SK-N-SH (cell line): ENCODE measurements around the gene ABHD13. TPM values are rescaled to one million over a fixed set of nuclear protein-coding genes. Genes with fewer than 3 reads are reported as not detected.
"Not testable (repeated sequence)": the region's sequence is repeated elsewhere in the genome, so short reads cannot be mapped to it uniquely, and the experiment has no call there.

ENCODE experiments used
- CTCF ChIA-PET: fragments of 300-600, 350-600 bp; formaldehyde crosslinking; extraction: SDS; loops from one replicate; lab custom pipeline; 2021; lab: Yijun Ruan, JAX
- POLR2A ChIA-PET: fragments of 350-600 bp; sonication (Branson Sonifier 250); formaldehyde crosslinking; extraction: SDS; loops from one replicate; lab custom pipeline; 2020; ENCODE audit warnings: antibody characterized with exemption, inconsistent platforms; lab: Yijun Ruan, JAX
- DNase-seq: peaks from one replicate; pipeline ENCODE4 v3.0.0; 2012
- H2AFZ ChIP-seq: fragments of 200-600 bp; sonication (generic); 2 replicates; pipeline ENCODE4 v1.8.1; 2016; ENCODE audit warnings: antibody characterized with exemption, mild to moderate bottlenecking, low read depth
- H3F3A ChIP-seq: fragments of 200-600 bp; sonication (generic); replicated peaks from 2 replicates; pipeline ENCODE3; 2016; ENCODE audit warnings: antibody characterized with exemption, mild to moderate bottlenecking; ENCODE audit not compliant: insufficient read depth
- H3K27ac ChIP-seq, 2 experiments: fragments of 200-500 bp in 1 of 2; fragments of 200-600 bp in 1 of 2; sonication (Bioruptor generic) in 1 of 2; sonication (generic), shearing (Covaris generic) in 1 of 2; 2 replicates each; pipeline versions ENCODE4 v1.5.1 to v1.6.1; 2014 to 2016; ENCODE audit warnings: low read depth in 2 of 2, inconsistent platforms in 1 of 2, low read length in 1 of 2, mild to moderate bottlenecking in 1 of 2, mixed read lengths in 1 of 2
- H3K27me3 ChIP-seq: fragments of 200-600 bp; sonication (generic), shearing (Covaris generic); 2 replicates; pipeline ENCODE4 v1.6.1; 2016; ENCODE audit warnings: mixed run types; ENCODE audit not compliant: insufficient read depth
- H3K36me3 ChIP-seq, 2 experiments: fragments of 200-500 bp in 1 of 2; fragments of 200-600 bp in 1 of 2; sonication (Bioruptor generic) in 1 of 2; sonication (generic) in 1 of 2; replicated peaks in 1 of 2; 2 replicates each; pipeline versions ENCODE3 to v1.5.1; 2014 to 2016; ENCODE audit warnings: low read length in 1 of 2, mild to moderate bottlenecking in 1 of 2; ENCODE audit not compliant: insufficient read depth in 2 of 2, control insufficient read depth in 1 of 2
- H3K4me1 ChIP-seq, 2 experiments: fragments of 200-500 bp in 1 of 2; fragments of 200-600 bp in 1 of 2; sonication (Bioruptor generic) in 1 of 2; sonication (generic), shearing (Covaris generic) in 1 of 2; 2 replicates each; pipeline versions ENCODE4 v1.5.1 to v1.6.1; 2014 to 2016; ENCODE audit warnings: low read depth in 1 of 2, low read length in 1 of 2, mixed run types in 1 of 2; ENCODE audit not compliant: insufficient read depth in 2 of 2, control insufficient read depth in 1 of 2
- H3K4me2 ChIP-seq: fragments of 200-600 bp; sonication (generic), shearing (Covaris generic); 2 replicates; pipeline ENCODE4 v1.6.1; 2017; ENCODE audit warnings: mixed run types
- H3K4me3 ChIP-seq, 2 experiments: fragments of 200-500 bp in 1 of 2; fragments of 200-600 bp in 1 of 2; sonication (Bioruptor generic) in 1 of 2; sonication (generic), shearing (Covaris generic) in 1 of 2; 2 replicates each; pipeline versions ENCODE4 v1.5.1 to v1.8.1; 2014 to 2016; ENCODE audit warnings: low read depth in 2 of 2, inconsistent platforms in 1 of 2, low read length in 1 of 2, mild to moderate bottlenecking in 1 of 2, mixed read lengths in 1 of 2, moderate library complexity in 1 of 2
- H3K79me2 ChIP-seq: fragments of 200-600 bp; sonication (generic); 2 replicates; pipeline ENCODE4 v1.8.1; 2017; ENCODE audit warnings: mild to moderate bottlenecking; ENCODE audit not compliant: insufficient read depth
- H3K9ac ChIP-seq: fragments of 200-600 bp; sonication (generic); 2 replicates; pipeline ENCODE4 v1.6.1; 2017; ENCODE audit warnings: mixed run types
- H3K9me2 ChIP-seq: fragments of 200-600 bp; sonication (generic); 2 replicates; pipeline ENCODE4 v1.6.1; 2017; ENCODE audit warnings: mixed run types
- H3K9me3 ChIP-seq: fragments of 200-600 bp; sonication (generic); 2 replicates; pipeline ENCODE4 v1.6.1; 2017; ENCODE audit warnings: mixed run types, mild to moderate bottlenecking, moderate library complexity
- H4K20me1 ChIP-seq: fragments of 200-600 bp; sonication (generic); 2 replicates; pipeline ENCODE4 v1.6.1; 2017; ENCODE audit warnings: mild to moderate bottlenecking, mixed run types; ENCODE audit not compliant: insufficient read depth
- CHD2 ChIP-seq: fragments of 150-350 bp; IDR thresholded peaks from 2 replicates; pipeline ENCODE4 v1.6.1; 2018; ENCODE audit warnings: low read length; ENCODE audit not compliant: partially characterized antibody
- EZH2phosphoT487 ChIP-seq: fragments of 200-600 bp; sonication (generic); IDR thresholded peaks from 2 replicates; pipeline ENCODE4 v1.6.1; 2017; ENCODE audit warnings: low read depth, mixed run types, mild to moderate bottlenecking, antibody characterized with exemption, moderate library complexity, borderline replicate concordance
- GABPA ChIP-seq: IDR thresholded peaks from 2 replicates; pipeline ENCODE4 v1.4.0; 2012; ENCODE audit warnings: low read depth, mild to moderate bottlenecking
- GATA2 ChIP-seq: sonication (generic); formaldehyde crosslinking; IDR thresholded peaks from 2 replicates; pipeline ENCODE4 v1.5.0; 2020; ENCODE audit warnings: mild to moderate bottlenecking, missing genetic modification reagents
- JUND ChIP-seq: IDR thresholded peaks from 2 replicates; pipeline ENCODE4 v1.4.0; 2012
- MAX ChIP-seq: IDR thresholded peaks from 2 replicates; pipeline ENCODE4 v1.4.0; 2012; ENCODE audit warnings: low read depth
- MEF2A ChIP-seq: IDR thresholded peaks from 2 replicates; pipeline ENCODE4 v1.4.0; 2012; ENCODE audit warnings: low read depth, borderline replicate concordance
- MXI1 ChIP-seq: IDR thresholded peaks from 2 replicates; pipeline ENCODE4 v1.6.1; 2012; ENCODE audit warnings: mild to moderate bottlenecking, low read depth, low read length, improper control_type of control experiment
- PBX3 ChIP-seq: IDR thresholded peaks from 2 replicates; pipeline ENCODE4; 2012
- RAD21 ChIP-seq: IDR thresholded peaks from 2 replicates; pipeline ENCODE4 v1.6.1; 2012; ENCODE audit warnings: mild to moderate bottlenecking, low read length
- RCOR1 ChIP-seq: fragments of 150-350 bp; IDR thresholded peaks from 2 replicates; pipeline ENCODE4 v1.6.1; 2017; ENCODE audit warnings: antibody characterized with exemption, low read length
- RFX5 ChIP-seq: IDR thresholded peaks from 2 replicates; pipeline ENCODE4 v1.6.1; 2012; ENCODE audit warnings: mild to moderate bottlenecking, improper control_type of control experiment, low read length
- RXRA ChIP-seq: IDR thresholded peaks from 2 replicates; pipeline ENCODE4 v1.4.0; 2012; ENCODE audit warnings: low read depth, mild to moderate bottlenecking, borderline replicate concordance
- SIN3A ChIP-seq: IDR thresholded peaks from 2 replicates; pipeline ENCODE4 v1.6.1; 2012; ENCODE audit warnings: low read depth, mild to moderate bottlenecking, low read length, moderate library complexity, borderline replicate concordance
- SMC3 ChIP-seq: IDR thresholded peaks from 2 replicates; pipeline ENCODE4 v1.6.1; 2012; ENCODE audit warnings: low read depth, low read length, improper control_type of control experiment
- TEAD4 ChIP-seq: IDR thresholded peaks from 2 replicates; pipeline ENCODE4 v1.4.0; 2012; ENCODE audit warnings: mild to moderate bottlenecking, borderline replicate concordance; ENCODE audit not compliant: insufficient read depth
- USF1 ChIP-seq: IDR thresholded peaks from 2 replicates; pipeline ENCODE4 v1.4.0; 2012; ENCODE audit warnings: low read depth, borderline replicate concordance
- USF2 ChIP-seq: fragments of 150-350 bp; IDR thresholded peaks from 2 replicates; pipeline ENCODE4 v1.6.1; 2017; ENCODE audit warnings: antibody characterized with exemption, low read length, low read depth, borderline replicate concordance
- YY1 ChIP-seq: IDR thresholded peaks from 2 replicates; pipeline ENCODE4 v1.4.0; 2012; ENCODE audit warnings: low read depth, mild to moderate bottlenecking
- WGBS: methylation state at CpG from one replicate; pipeline ENCODE4 v1.1.6; 2017; ENCODE audit warnings: low lambda C conversion rate; 5-methylcytosine and 5-hydroxymethylcytosine counted together
- polyA plus RNA-seq, 3 experiments: library from polyadenylated mRNA; depleted of rRNA; stranded (reverse); fragments of >200 nt; gene quantifications; 2 replicates each; pipeline ENCODE4 v1.2.3, GENCODE V29; 2012

Gene ABHD13
- polyA plus RNA-seq, 1 of the 3 experiments (the other 2 are of a cell fraction), result 2.9 TPM

- POLR2A ChIA-PET, result no interaction called here
- H3F3A ChIP-seq, result no peaks in the 10 kb centered on the region
- H3K9ac ChIP-seq, result no peak overlapping the region
- 79% methylated on average over 4 of the region's 4 CpGs for WGBS
- no peak overlapping the region for H3K4me2 ChIP-seq
- DNase-seq, result no peak
- no peaks in the 10 kb centered on the region for H3K27me3 ChIP-seq
- H3K4me1 ChIP-seq, result peaks cover 0 to 7% of the 10 kb centered on the region in 2 experiments; a peak in 2 of 4 replicates
- no peaks in the 10 kb centered on the region for H3K36me3 ChIP-seq
- H4K20me1 ChIP-seq, result no peaks in the 10 kb centered on the region
- H3K27ac ChIP-seq, result no peak overlapping the region
- H3K79me2 ChIP-seq, result no peaks in the 10 kb centered on the region
- no peaks in the 10 kb centered on the region for H3K9me2 ChIP-seq
- H3K9me3 ChIP-seq, result no peaks in the 10 kb centered on the region
- H2AFZ ChIP-seq, result no peak overlapping the region
- CTCF ChIA-PET, result no interaction called here
- H3K4me3 ChIP-seq, result no peak overlapping the region
- TF ChIP-seq GATA2 (CRISPR knock-in tag), result no peak
- TF ChIP-seq CHD2, result no peak
- no peak for TF ChIP-seq SMC3
- no peak for TF ChIP-seq TEAD4
- TF ChIP-seq RFX5, result no peak
- no peak for TF ChIP-seq MXI1
Observed at GRCh38 chr13:108267347-108267746, 49.2 kb downstream of the ABHD13 start.

GRCh38 chr13:108267855-108268254 is 49.7 kb downstream of the ABHD13 start:
- H3F3A ChIP-seq, H3K36me3 ChIP-seq, DNase-seq, H3K9ac ChIP-seq, H3K4me2 ChIP-seq, H3K4me1 ChIP-seq, POLR2A ChIA-PET, H3K9me3 ChIP-seq, H4K20me1 ChIP-seq, H3K79me2 ChIP-seq, CTCF ChIA-PET, H3K27ac ChIP-seq, H2AFZ ChIP-seq, H3K4me3 ChIP-seq, H3K27me3 ChIP-seq, H3K9me2 ChIP-seq: not testable (repeated sequence)
- 84% methylated on average over 3 of the region's 3 CpGs for WGBS

GRCh38 chr13:108268466-108269112 is 50.4 kb downstream of the ABHD13 start:
- POLR2A ChIA-PET, result no interaction called here
- TF ChIP-seq RCOR1 (no peak), EZH2phosphoT487 (no peak), MXI1 (no peak), YY1 (no peak), GATA2 (CRISPR knock-in tag) (no peak), MAX (no peak), JUND (no peak), SIN3A (no peak), MEF2A (no peak), RAD21 (no peak), RXRA (no peak), GABPA (no peak), USF1 (no peak), CHD2 (no peak), USF2 (no peak), PBX3 (no peak)

More at GRCh38 chr13:108268466-108269112, 50.4 kb downstream of the ABHD13 start:
- Histone ChIP-seq H2AFZ (no peak overlapping the region), H3K27me3 (no peaks in the 10 kb centered on the region), H3K79me2 (no peaks in the 10 kb centered on the region), H3F3A (no peaks in the 10 kb centered on the region), H3K27ac (no peak overlapping the region), H3K4me1 (peaks cover 0 to 7% of the 10 kb centered on the region in 2 experiments; a peak in 2 of 4 replicates), H4K20me1 (no peaks in the 10 kb centered on the region), H3K4me3 (no peak overlapping the region), H3K9me2 (no peaks in the 10 kb centered on the region), H3K36me3 (no peaks in the 10 kb centered on the region), H3K9me3 (no peaks in the 10 kb centered on the region), H3K9ac (no peak overlapping the region), H3K4me2 (no peak overlapping the region)
- WGBS, result 78% methylated on average over 4 of the region's 4 CpGs
- CTCF ChIA-PET, result interaction anchor here (0.7 to 1.3 kb wide), 5 partner anchors 17 to 629 kb away, joined by 3 to 4 read pairs (median 3); no protein-coding TSS in a partner anchor
- DNase-seq, result no peak
